IPS-15b (cell line): Measurements from ENCODE around the gene CD59.

Experiments used
- H3K27me3 ChIP-seq: one replicate; pipeline ENCODE4 v1.6.1; 2013; ENCODE audit warnings: low read length; ENCODE audit not compliant: control insufficient read depth, insufficient read depth
- H3K36me3 ChIP-seq: one replicate; pipeline ENCODE4 v1.6.1; 2013; ENCODE audit warnings: low read length; ENCODE audit not compliant: control insufficient read depth, insufficient read depth
- H3K4me1 ChIP-seq: one replicate; pipeline ENCODE4 v1.6.1; 2013; ENCODE audit warnings: mild to moderate bottlenecking, low read length; ENCODE audit not compliant: control insufficient read depth, insufficient read depth
- H3K4me3 ChIP-seq: one replicate; pipeline ENCODE4 v1.5.1; 2013; ENCODE audit warnings: low read depth, low read length
- H3K9ac ChIP-seq: one replicate; pipeline ENCODE4 v1.6.1; 2013; ENCODE audit warnings: low read depth, mild to moderate bottlenecking, low read length
- H3K9me3 ChIP-seq: one replicate; pipeline ENCODE4 v1.6.1; 2013; ENCODE audit warnings: mild to moderate bottlenecking, low read length; ENCODE audit not compliant: control insufficient read depth, insufficient read depth

Gene CD59

GRCh38 chr11:33772870-33773269 is 36.6 kb upstream of the CD59 start:
- H3K27me3 ChIP-seq: peaks cover 32% of the 10 kb centered on the region
- no peak overlapping the region for H3K9ac ChIP-seq
- H3K4me1 ChIP-seq: peaks cover 7% of the 10 kb centered on the region
- H3K9me3 ChIP-seq: no peaks in the 10 kb centered on the region
- H3K36me3 ChIP-seq: no peaks in the 10 kb centered on the region
- H3K4me3 ChIP-seq: peak overlapping the region; percentile 11

DNA sequence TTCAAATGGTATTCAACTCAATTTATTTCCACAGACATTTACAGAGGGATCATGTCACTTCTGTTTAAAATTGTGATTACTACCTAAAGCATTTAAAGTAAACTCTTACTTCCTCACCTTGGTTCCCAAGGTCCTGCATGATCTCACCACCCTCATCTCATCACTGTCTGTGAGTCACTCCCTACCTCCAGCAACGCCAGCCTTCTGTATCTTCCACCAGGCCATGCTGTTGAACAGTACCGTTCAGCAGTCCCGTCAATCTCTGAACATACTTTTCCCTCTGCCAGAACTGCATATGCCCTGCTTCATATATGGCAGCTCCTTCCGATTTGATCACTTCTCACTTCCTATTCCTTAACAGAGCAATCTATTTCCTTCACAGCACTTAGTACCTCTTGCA is 36.1 kb upstream of the CD59 start:
- peaks cover 32% of the 10 kb centered on the region for H3K27me3 ChIP-seq
- H3K9me3 ChIP-seq: no peaks in the 10 kb centered on the region
- peaks cover 5% of the 10 kb centered on the region for H3K4me1 ChIP-seq
- H3K9ac ChIP-seq: no peak overlapping the region
- H3K4me3 ChIP-seq: no peak overlapping the region
- H3K36me3 ChIP-seq: no peaks in the 10 kb centered on the region

GRCh38 chr11:33770236-33770635 is 34.0 kb upstream of the CD59 start:
- Histone ChIP-seq H3K9ac (no peak overlapping the region), H3K9me3 (no peaks in the 10 kb centered on the region), H3K4me1 (peaks cover 2% of the 10 kb centered on the region), H3K27me3 (peaks cover 20% of the 10 kb centered on the region), H3K36me3 (no peaks in the 10 kb centered on the region), H3K4me3 (no peak overlapping the region)

- H3K36me3 ChIP-seq: no peaks in the 10 kb centered on the region
- H3K9me3 ChIP-seq: no peaks in the 10 kb centered on the region
- H3K27me3 ChIP-seq: peaks cover 13% of the 10 kb centered on the region
- H3K9ac ChIP-seq: no peak overlapping the region
- no peak overlapping the region for H3K4me3 ChIP-seq
- H3K4me1 ChIP-seq: no peaks in the 10 kb centered on the region
Observed at GRCh38 chr11:33769542-33769941, 33.3 kb upstream of the CD59 start.

- H3K9ac ChIP-seq: no peak overlapping the region
- H3K4me3 ChIP-seq: no peak overlapping the region
- no peaks in the 10 kb centered on the region for H3K36me3 ChIP-seq
- peaks cover 1% of the 10 kb centered on the region for H3K27me3 ChIP-seq
- H3K9me3 ChIP-seq: no peaks in the 10 kb centered on the region
- H3K4me1 ChIP-seq: no peaks in the 10 kb centered on the region
Observed at GRCh38 chr11:33767624-33768023, 31.4 kb upstream of the CD59 start.

GRCh38 chr11:33766085-33766484 is 29.9 kb upstream of the CD59 start:
- no peaks in the 10 kb centered on the region for H3K4me1 ChIP-seq
- H3K36me3 ChIP-seq: no peaks in the 10 kb centered on the region
- no peaks in the 10 kb centered on the region for H3K9me3 ChIP-seq
- H3K9ac ChIP-seq: no peak overlapping the region
- no peaks in the 10 kb centered on the region for H3K27me3 ChIP-seq
- no peak overlapping the region for H3K4me3 ChIP-seq

DNA sequence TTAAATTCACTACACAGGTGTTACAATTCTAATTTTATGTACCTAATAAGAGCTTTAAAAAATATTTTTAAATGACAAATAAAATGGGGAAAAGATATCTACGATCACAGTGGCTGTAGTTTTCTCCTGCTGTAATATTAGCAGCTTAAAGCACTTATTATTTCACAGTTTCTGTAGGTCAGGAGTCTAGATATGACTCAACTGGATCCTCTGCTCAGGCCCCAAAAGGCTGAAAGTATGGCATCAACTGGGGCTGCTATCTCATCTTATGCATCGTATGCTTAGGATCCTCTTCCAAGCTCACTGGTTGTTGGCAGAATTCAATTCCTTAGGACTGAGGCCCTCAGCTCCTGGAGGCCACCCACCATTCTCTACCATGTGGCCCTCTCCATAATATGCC is 25.2 kb upstream of the CD59 start:
- Histone ChIP-seq H3K4me3 (no peak overlapping the region), H3K27me3 (no peaks in the 10 kb centered on the region), H3K36me3 (no peaks in the 10 kb centered on the region), H3K9ac (no peak overlapping the region), H3K9me3 (no peaks in the 10 kb centered on the region), H3K4me1 (no peaks in the 10 kb centered on the region)

DNA sequence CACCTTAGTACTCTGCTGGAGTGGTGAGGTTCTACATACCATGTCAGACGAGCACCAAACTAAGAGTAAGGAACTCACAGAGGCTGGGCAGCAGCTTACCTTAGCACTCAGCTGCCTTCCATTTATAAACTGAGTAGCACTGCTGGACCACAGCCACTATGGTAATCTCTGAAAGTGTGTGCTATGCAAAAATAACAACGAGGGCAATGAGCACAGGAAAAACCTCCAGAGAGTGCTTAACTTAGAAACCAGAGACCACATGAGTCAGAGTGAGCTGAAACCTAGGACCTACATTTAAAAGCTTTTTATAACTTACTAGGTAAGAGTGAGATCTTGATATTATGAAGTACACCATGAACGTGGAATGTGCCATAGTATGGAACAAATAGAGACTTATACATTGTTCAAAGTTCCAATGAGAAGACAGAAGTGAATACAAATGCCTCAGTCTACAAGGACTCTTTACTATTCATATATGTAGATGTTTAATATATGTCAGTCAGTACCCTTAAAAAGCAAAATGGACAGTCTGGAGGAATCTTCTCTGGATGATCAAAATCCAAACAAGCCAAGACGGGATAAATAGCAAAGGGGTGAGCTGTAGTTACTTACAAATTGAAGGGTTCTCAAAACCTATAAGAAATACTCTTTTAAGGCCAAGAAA is 17.2 kb upstream of the CD59 start:
- Histone ChIP-seq H3K4me1 (no peaks in the 10 kb centered on the region), H3K4me3 (no peak overlapping the region), H3K9me3 (no peaks in the 10 kb centered on the region), H3K36me3 (no peaks in the 10 kb centered on the region), H3K27me3 (no peaks in the 10 kb centered on the region), H3K9ac (no peak overlapping the region)

- no peaks in the 10 kb centered on the region for H3K27me3 ChIP-seq
- H3K4me1 ChIP-seq: no peaks in the 10 kb centered on the region
- no peaks in the 10 kb centered on the region for H3K36me3 ChIP-seq
- H3K4me3 ChIP-seq: no peak overlapping the region
- no peaks in the 10 kb centered on the region for H3K9me3 ChIP-seq
- no peak overlapping the region for H3K9ac ChIP-seq
Observed at GRCh38 chr11:33751878-33752277, 15.7 kb upstream of the CD59 start.

DNA sequence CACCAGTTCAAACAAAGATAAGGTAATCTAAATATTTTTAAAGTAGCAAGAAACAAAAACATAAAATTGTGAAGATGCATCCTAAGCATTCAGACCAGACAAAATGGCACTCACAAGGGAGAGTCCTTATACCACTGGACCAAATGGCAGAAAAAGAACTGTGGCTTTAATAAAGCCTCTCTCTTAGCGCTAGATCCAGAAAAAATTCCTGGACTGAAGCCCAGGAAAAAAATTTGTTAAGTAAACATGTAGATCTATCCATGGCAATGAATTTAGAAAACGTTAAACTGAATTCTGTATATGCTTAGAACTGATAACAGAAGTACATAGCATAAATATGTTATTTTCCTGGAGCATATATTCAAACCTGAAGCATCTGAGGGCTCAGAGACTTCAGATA is 11.8 kb upstream of the CD59 start:
- no peaks in the 10 kb centered on the region for H3K9me3 ChIP-seq
- H3K9ac ChIP-seq: no peak overlapping the region
- H3K4me1 ChIP-seq: no peaks in the 10 kb centered on the region
- H3K4me3 ChIP-seq: no peak overlapping the region
- no peaks in the 10 kb centered on the region for H3K36me3 ChIP-seq
- H3K27me3 ChIP-seq: no peaks in the 10 kb centered on the region

DNA sequence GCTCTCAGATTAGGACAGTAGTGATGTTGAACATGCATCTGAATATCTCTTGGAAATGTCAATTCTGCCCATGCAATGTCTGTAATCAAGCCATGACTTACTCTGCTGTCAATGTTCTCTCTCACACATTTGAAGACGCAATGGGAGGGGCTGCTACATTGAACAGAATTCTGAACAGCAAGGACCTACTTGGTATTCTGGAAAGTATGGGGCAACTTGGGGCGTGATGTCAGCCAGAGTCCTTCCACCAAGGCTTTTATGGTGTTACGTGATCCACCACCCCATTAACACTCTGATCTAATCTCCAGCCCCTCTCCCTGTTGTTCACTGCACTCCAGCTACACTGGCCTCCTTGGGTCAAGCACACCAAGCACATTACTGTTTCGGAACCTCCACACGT is 7.1 kb upstream of the CD59 start:
- H3K4me1 ChIP-seq: no peaks in the 10 kb centered on the region
- H3K9ac ChIP-seq: no peak overlapping the region
- H3K36me3 ChIP-seq: no peaks in the 10 kb centered on the region
- no peak overlapping the region for H3K4me3 ChIP-seq
- H3K9me3 ChIP-seq: no peaks in the 10 kb centered on the region
- H3K27me3 ChIP-seq: no peaks in the 10 kb centered on the region

- Histone ChIP-seq H3K4me3 (no peak overlapping the region), H3K4me1 (no peaks in the 10 kb centered on the region), H3K36me3 (no peaks in the 10 kb centered on the region), H3K27me3 (no peaks in the 10 kb centered on the region), H3K9me3 (no peaks in the 10 kb centered on the region), H3K9ac (no peak overlapping the region)
Observed at GRCh38 chr11:33742249-33742851, 6.1 kb upstream of the CD59 start.
